ENCODE measurements around the gene RYR1.
"Not testable (repeated sequence)": the region's sequence is repeated elsewhere in the genome, so short reads cannot be mapped to it uniquely, and the experiment has no call there.

Gene RYR1

GRCh38 chr19:38618590-38619360, 185.3 kb downstream of the RYR1 start, which contains the start of gene EIF3K:
Gene EIF3K (plus strand): TSS chr19:38619188. CDS start chr19:38619269, 81 bp downstream.
- FAIRE-seq (peak; percentile 99), DNase-seq (ENCODE audit: insufficient read length) (peak; percentile 87)
- peak; percentile 97 for TF ChIP-seq POLR2A (IDR thresholded peaks at IDR 0.05; ENCODE audit: low read depth, low read length)
- peak; percentile 97 for TF ChIP-seq POLR2AphosphoS5 (IDR thresholded peaks at IDR 0.05; ENCODE audit: low read depth, low read length)
- peak; percentile 43; the same call in 1 of the 2 replicates for TF ChIP-seq TAF1 (IDR thresholded peaks at IDR 0.05; ENCODE audit: borderline replicate concordance, low read depth, low read length)

GRCh38 chr19:38619361-38620174, 186.1 kb downstream of the RYR1 start:
- no peak for TF ChIP-seq TAF1 (IDR thresholded peaks at IDR 0.05; ENCODE audit: borderline replicate concordance, low read depth, low read length)
- no peak for TF ChIP-seq POLR2A (IDR thresholded peaks at IDR 0.05; ENCODE audit: low read depth, low read length)
- no peak; the same call in 1 of the 2 replicates for TF ChIP-seq POLR2AphosphoS5 (IDR thresholded peaks at IDR 0.05; ENCODE audit: low read depth, low read length)
- FAIRE-seq (peak; percentile 9), DNase-seq (ENCODE audit: insufficient read length) (no peak)

GRCh38 chr19:38624822-38625221, 191.3 kb downstream of the RYR1 start:
- FAIRE-seq = no peak
- TF ChIP-seq TAF1 (IDR thresholded peaks at IDR 0.05; ENCODE audit: borderline replicate concordance, low read depth, low read length) (no peak), POLR2A (IDR thresholded peaks at IDR 0.05; ENCODE audit: low read depth, low read length) (no peak), POLR2AphosphoS5 (IDR thresholded peaks at IDR 0.05; ENCODE audit: low read depth, low read length) (no peak)
- DNase-seq (ENCODE audit: insufficient read length) = no peak

- FAIRE-seq (no peak), DNase-seq (ENCODE audit: insufficient read length) (no peak)
- TF ChIP-seq TAF1 (IDR thresholded peaks at IDR 0.05; ENCODE audit: borderline replicate concordance, low read depth, low read length) (no peak), POLR2A (IDR thresholded peaks at IDR 0.05; ENCODE audit: low read depth, low read length) (no peak), POLR2AphosphoS5 (IDR thresholded peaks at IDR 0.05; ENCODE audit: low read depth, low read length) (no peak)
These were observed 192.9 kb downstream of the RYR1 start for GRCh38 chr19:38626401-38626800.

GRCh38 chr19:38629568-38629967, 196.1 kb downstream of the RYR1 start:
- FAIRE-seq (no peak), DNase-seq (ENCODE audit: insufficient read length) (no peak)
- TF ChIP-seq POLR2A (IDR thresholded peaks at IDR 0.05; ENCODE audit: low read depth, low read length) (no peak), POLR2AphosphoS5 (IDR thresholded peaks at IDR 0.05; ENCODE audit: low read depth, low read length) (no peak), TAF1 (IDR thresholded peaks at IDR 0.05; ENCODE audit: borderline replicate concordance, low read depth, low read length) (no peak)

GRCh38 chr19:38631301-38631700, 197.8 kb downstream of the RYR1 start:
- not testable (repeated sequence) for FAIRE-seq; DNase-seq (ENCODE audit: insufficient read length)

GRCh38 chr19:38631811-38632475, 198.5 kb downstream of the RYR1 start:
- not testable (repeated sequence) for FAIRE-seq; DNase-seq (ENCODE audit: insufficient read length)

- no peak for DNase-seq (ENCODE audit: insufficient read length)
- no peak for FAIRE-seq
- peak; percentile 53 for TF ChIP-seq POLR2A (IDR thresholded peaks at IDR 0.05; ENCODE audit: low read depth, low read length)
- 0 out of 2 replicates have a peak, but pooled peaks have one; percentile 22 for TF ChIP-seq POLR2AphosphoS5 (IDR thresholded peaks at IDR 0.05; ENCODE audit: low read depth, low read length)
- TF ChIP-seq TAF1 (IDR thresholded peaks at IDR 0.05; ENCODE audit: borderline replicate concordance, low read depth, low read length) = no peak
These were observed 199.2 kb downstream of the RYR1 start for GRCh38 chr19:38632476-38633213.

GRCh38 chr19:38634757-38635482, 201.4 kb downstream of the RYR1 start:
- peak; percentile 27 for FAIRE-seq
- TF ChIP-seq POLR2AphosphoS5 (IDR thresholded peaks at IDR 0.05; ENCODE audit: low read depth, low read length) = peak; percentile 48; the same call in 1 of the 2 replicates
- no peak for TF ChIP-seq TAF1 (IDR thresholded peaks at IDR 0.05; ENCODE audit: borderline replicate concordance, low read depth, low read length)
- DNase-seq (ENCODE audit: insufficient read length) = peak; percentile 65

GRCh38 chr19:38635483-38636399, 202.2 kb downstream of the RYR1 start:
- DNase-seq (ENCODE audit: insufficient read length) (no peak), FAIRE-seq (no peak)
- TF ChIP-seq POLR2AphosphoS5 (IDR thresholded peaks at IDR 0.05; ENCODE audit: low read depth, low read length) (no peak), TAF1 (IDR thresholded peaks at IDR 0.05; ENCODE audit: borderline replicate concordance, low read depth, low read length) (no peak), POLR2A (IDR thresholded peaks at IDR 0.05; ENCODE audit: low read depth, low read length) (no peak)

All from GM12892 (cell line).